Thyroid gland (tissue), 4 donors: ENCODE results near the gene HTRA3. TPM values are rescaled to one million over a fixed set of nuclear protein-coding genes. Genes with fewer than 3 reads are reported as not detected.
A peak's percentile ranks its signal among the peaks of the same experiment; 100 is the strongest.

Experiments used
- DNase-seq, 2 donors: peaks; one replicate each; pipeline ENCODE4 v3.0.0-alpha.2; 2019
- H3K27ac ChIP-seq, 3 donors: fragments of 200-600 bp; sonication (generic); 1 replicate in 2 of 3; 2 replicates in 1 of 3; pipeline ENCODE4 v1.5.1; 2016 to 2019; ENCODE audit warnings: mild to moderate bottlenecking in 1 of 3, moderate library complexity in 1 of 3
- H3K27me3 ChIP-seq: fragments of 200-600 bp; sonication (generic); one replicate; pipeline ENCODE4 v1.5.1; 2019
- H3K36me3 ChIP-seq, 2 donors: fragments of 200-600 bp; sonication (generic); one replicate each; pipeline ENCODE4 v1.5.1; 2016 to 2019
- H3K4me1 ChIP-seq, 2 donors: fragments of 200-600 bp; sonication (generic); one replicate each; pipeline ENCODE4 v1.5.1; 2017 to 2019
- H3K4me3 ChIP-seq, 3 donors: fragments of 200-600 bp; sonication (generic); replicated peaks in 1 of 3; 1 replicate in 2 of 3; 2 replicates in 1 of 3; pipeline ENCODE4 v1.5.1; 2016; ENCODE audit warnings: mild to moderate bottlenecking in 1 of 3
- H3K9me3 ChIP-seq: fragments of 200-600 bp; sonication (generic); one replicate; pipeline ENCODE4 v1.5.1; 2017
- POLR2A ChIP-seq, 2 donors: fragments of 450-650 bp; IDR thresholded peaks; one replicate each; pipeline ENCODE4 v1.6.1; 2017; ENCODE audit warnings: antibody characterized with exemption in 2 of 2, mild to moderate bottlenecking in 2 of 2, moderate library complexity in 1 of 2
- WGBS, 2 donors: methylation state at CpG; one replicate each; pipeline ENCODE4 v1.1.5; 2017; 5-methylcytosine and 5-hydroxymethylcytosine counted together
- intact Hi-C: fragments of 100-400 bp; cut with DNase I; formaldehyde crosslinking; loops from one replicate; pipeline ENCODE4 v1.15.1; 2023
- total RNA-seq, 4 donors: library from RNA; depleted of rRNA; stranded (reverse); fragments of >200 nt; gene quantifications; one replicate each; pipeline ENCODE4 v1.2.3, GENCODE V29; 2016
- TF ChIP-seq, protein P1 (sequence below), 6 experiments: fragments of 200-600 bp in 3 of 6; fragments of 450-650 bp in 3 of 6; sonication (generic) in 3 of 6; IDR thresholded peaks; one replicate each; pipeline ENCODE4 v1.5.1; 2016 to 2019; ENCODE audit warnings: antibody characterized with exemption in 6 of 6, mild to moderate bottlenecking in 2 of 6, inconsistent platforms in 1 of 6, moderate library complexity in 1 of 6

Gene HTRA3
- total RNA-seq, 4 donors from 2014 or later = 6.9 to 38.3 (median 14.0) TPM

GRCh38 chr4:8307714-8308113, 38.2 kb downstream of the HTRA3 start:
- DNase-seq = no peak
- Histone ChIP-seq H3K4me1 (peaks cover 3 to 13% of the 10 kb centered on the region in 2 donors), H3K4me3 (no peak overlapping the region), H3K27me3 (no peaks in the 10 kb centered on the region), H3K9me3 (no peaks in the 10 kb centered on the region), H3K27ac (no peak overlapping the region), H3K36me3 (no peaks in the 10 kb centered on the region)
- no peak for TF ChIP-seq POLR2A (IDR thresholded peaks at IDR 0.05)
- TF ChIP-seq, protein P1, sequence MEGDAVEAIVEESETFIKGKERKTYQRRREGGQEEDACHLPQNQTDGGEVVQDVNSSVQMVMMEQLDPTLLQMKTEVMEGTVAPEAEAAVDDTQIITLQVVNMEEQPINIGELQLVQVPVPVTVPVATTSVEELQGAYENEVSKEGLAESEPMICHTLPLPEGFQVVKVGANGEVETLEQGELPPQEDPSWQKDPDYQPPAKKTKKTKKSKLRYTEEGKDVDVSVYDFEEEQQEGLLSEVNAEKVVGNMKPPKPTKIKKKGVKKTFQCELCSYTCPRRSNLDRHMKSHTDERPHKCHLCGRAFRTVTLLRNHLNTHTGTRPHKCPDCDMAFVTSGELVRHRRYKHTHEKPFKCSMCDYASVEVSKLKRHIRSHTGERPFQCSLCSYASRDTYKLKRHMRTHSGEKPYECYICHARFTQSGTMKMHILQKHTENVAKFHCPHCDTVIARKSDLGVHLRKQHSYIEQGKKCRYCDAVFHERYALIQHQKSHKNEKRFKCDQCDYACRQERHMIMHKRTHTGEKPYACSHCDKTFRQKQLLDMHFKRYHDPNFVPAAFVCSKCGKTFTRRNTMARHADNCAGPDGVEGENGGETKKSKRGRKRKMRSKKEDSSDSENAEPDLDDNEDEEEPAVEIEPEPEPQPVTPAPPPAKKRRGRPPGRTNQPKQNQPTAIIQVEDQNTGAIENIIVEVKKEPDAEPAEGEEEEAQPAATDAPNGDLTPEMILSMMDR (IDR thresholded peaks at IDR 0.05) = no peak
- WGBS, 2 donors = 97 to 100% methylated on average over 2 to 7 of the region's 7 CpGs
- intact Hi-C loops = no loop called here

DNA sequence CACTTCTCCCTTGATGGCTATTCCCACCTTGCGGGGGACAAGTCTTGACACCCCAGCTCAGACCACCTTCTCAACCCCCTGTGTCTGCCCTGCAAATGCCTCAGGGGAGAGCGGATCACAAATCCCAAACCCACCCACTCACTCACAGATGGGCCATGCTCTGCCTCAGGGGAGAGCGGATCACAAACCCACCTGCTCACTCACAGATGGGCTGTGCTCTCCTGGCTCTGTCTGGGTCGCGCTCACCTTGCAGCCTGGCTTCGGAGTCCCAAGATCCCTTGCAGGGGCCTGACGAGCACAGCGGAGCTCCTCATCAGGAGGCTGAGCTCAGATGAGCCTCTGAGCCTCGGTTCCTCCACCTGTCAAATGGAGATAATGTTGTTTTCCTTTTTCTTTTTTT, 38.6 kb downstream of the HTRA3 start:
- peak in 1 of 2 donors; percentile 0 for DNase-seq
- intact Hi-C loops = no loop called here
- TF ChIP-seq, protein P1 (IDR thresholded peaks at IDR 0.05) = no peak
- TF ChIP-seq POLR2A (IDR thresholded peaks at IDR 0.05) = no peak

DNA sequence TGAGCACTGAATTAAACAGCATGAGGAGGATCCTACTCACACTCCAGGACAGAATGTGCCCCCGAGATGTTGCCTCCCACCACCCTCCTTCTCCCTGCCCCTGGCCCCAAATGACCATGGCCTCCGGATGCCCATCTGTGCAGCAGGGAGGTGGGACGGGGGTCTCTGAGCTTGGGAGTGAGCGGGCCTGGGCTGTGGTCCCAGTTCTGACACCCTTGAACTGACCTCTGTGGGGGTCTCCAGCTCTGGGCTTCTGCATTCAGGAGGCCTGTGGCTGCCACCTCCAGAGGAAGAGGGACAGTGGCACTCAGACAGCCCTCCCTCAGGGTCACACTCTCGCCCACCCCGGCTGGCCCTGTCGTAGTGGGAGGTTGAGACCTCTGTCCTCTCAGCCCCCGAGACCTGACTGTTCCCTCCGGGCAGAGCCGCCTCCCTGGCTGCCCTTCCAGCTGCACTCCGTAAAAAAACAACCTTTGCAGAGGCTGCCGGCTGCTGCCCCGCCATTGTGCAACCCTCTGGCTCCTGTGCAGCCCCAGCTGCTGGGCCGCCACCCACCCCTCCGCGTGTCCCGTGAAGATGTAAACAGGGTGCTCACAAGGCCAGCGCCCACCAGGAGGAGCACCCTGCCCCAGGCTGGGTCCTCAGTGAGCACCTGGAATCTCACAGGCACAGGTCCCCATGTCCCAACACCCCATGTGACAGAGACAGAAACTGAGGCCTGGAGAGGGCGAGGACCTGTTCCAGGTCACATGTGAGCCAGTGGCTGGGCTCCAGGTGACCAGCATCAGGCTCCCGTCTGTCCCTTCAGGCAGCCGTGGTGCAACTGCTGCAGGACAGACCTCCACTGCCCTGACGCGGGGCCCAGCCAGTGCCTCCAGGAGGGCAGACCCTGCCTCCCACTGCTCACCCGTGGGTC, 39.6 kb downstream of the HTRA3 start:
- peak overlapping the region in 1 of 3 donors; percentile 33 for H3K27ac ChIP-seq
- H3K36me3 ChIP-seq = no peaks in the 10 kb centered on the region
- H3K4me1 ChIP-seq = peaks cover 3 to 13% of the 10 kb centered on the region in 2 donors
- no peak for TF ChIP-seq POLR2A (IDR thresholded peaks at IDR 0.05)
- TF ChIP-seq, protein P1 (IDR thresholded peaks at IDR 0.05) = peak in 2 of 6 experiments; percentile 12 to 19
- intact Hi-C loops = no loop called here
- peak; percentile 7 to 36 for DNase-seq
- H3K27me3 ChIP-seq = no peaks in the 10 kb centered on the region
- H3K9me3 ChIP-seq = no peaks in the 10 kb centered on the region
- 74 to 85% methylated on average over 6 to 8 of the region's 24 CpGs for WGBS, 2 donors
- H3K4me3 ChIP-seq = no peak overlapping the region

More for the DNA sequence above, 38.6 kb downstream of the HTRA3 start:
- Histone ChIP-seq H3K36me3 (no peaks in the 10 kb centered on the region), H3K4me1 (peaks cover 3 to 13% of the 10 kb centered on the region in 2 donors), H3K4me3 (no peak overlapping the region), H3K9me3 (no peaks in the 10 kb centered on the region), H3K27ac (no peak overlapping the region), H3K27me3 (no peaks in the 10 kb centered on the region)
- WGBS, 2 donors = 96 to 97% methylated on average over 9 of the region's 9 CpGs

- TF ChIP-seq, protein P1 (IDR thresholded peaks at IDR 0.05) = no peak
- TF ChIP-seq POLR2A (IDR thresholded peaks at IDR 0.05) = no peak
- H3K27me3 ChIP-seq = no peaks in the 10 kb centered on the region
- H3K4me3 ChIP-seq = no peak overlapping the region
- peaks cover 13 to 25% of the 10 kb centered on the region in 2 donors for H3K4me1 ChIP-seq
- intact Hi-C loops = loop anchor here (10.0 kb wide), 1 partner anchor 94 kb away; no protein-coding TSS in a partner anchor
- H3K27ac ChIP-seq = no peak overlapping the region
- no peaks in the 10 kb centered on the region for H3K9me3 ChIP-seq
- DNase-seq = no peak
- H3K36me3 ChIP-seq = no peaks in the 10 kb centered on the region
- WGBS, 2 donors = 75 to 80% methylated on average over 10 of the region's 10 CpGs
These were observed 40.8 kb downstream of the HTRA3 start for GRCh38 chr4:8310306-8310705.
